Suprapubic skin (tissue), 4 donors: ENCODE data around the gene NRG3. TPM values are rescaled to one million over a fixed set of nuclear protein-coding genes. Genes with fewer than 3 reads are reported as not detected.
"Not testable (repeated sequence)": the region's sequence is repeated elsewhere in the genome, so short reads cannot be mapped to it uniquely, and the experiment has no call there.

Source experiments
- DNase-seq, 2 donors: peaks; one replicate each; pipeline ENCODE4 v3.0.0-alpha.2; 2019; ENCODE audit warnings: low spot score in 2 of 2
- H3K27ac ChIP-seq: fragments of 200-600 bp; sonication (generic); one replicate; pipeline ENCODE4 v1.5.1; 2019
- H3K27me3 ChIP-seq: fragments of 200-600 bp; sonication (generic); one replicate; pipeline ENCODE4 v1.5.1; 2019
- H3K36me3 ChIP-seq: fragments of 200-600 bp; sonication (generic); one replicate; pipeline ENCODE4 v1.5.1; 2019
- H3K4me1 ChIP-seq: fragments of 200-600 bp; sonication (generic); one replicate; pipeline ENCODE4 v1.5.1; 2019
- H3K4me3 ChIP-seq: fragments of 200-600 bp; sonication (generic); one replicate; pipeline ENCODE4 v1.5.1; 2019; ENCODE audit warnings: mild to moderate bottlenecking
- H3K9me3 ChIP-seq: fragments of 200-600 bp; sonication (generic); one replicate; pipeline ENCODE4 v1.5.1; 2019
- EP300 ChIP-seq: sonication (generic); formaldehyde crosslinking; IDR thresholded peaks from one replicate; pipeline ENCODE4 v1.6.1; 2017; ENCODE audit warnings: antibody characterized with exemption
- POLR2A ChIP-seq, 2 donors: fragments of 450-650 bp; IDR thresholded peaks; one replicate each; pipeline ENCODE4 v1.6.1; 2017; ENCODE audit warnings: antibody characterized with exemption in 2 of 2, mild to moderate bottlenecking in 2 of 2, moderate library complexity in 2 of 2
- POLR2AphosphoS5 ChIP-seq, 3 donors: sonication (generic); formaldehyde crosslinking; IDR thresholded peaks; one replicate each; pipeline ENCODE4 v1.6.1; 2017; ENCODE audit warnings: antibody characterized with exemption in 3 of 3
- WGBS: methylation state at CpG from one replicate; pipeline ENCODE4 v1.1.5; 2018; 5-methylcytosine and 5-hydroxymethylcytosine counted together
- total RNA-seq, 4 donors: library from RNA; depleted of rRNA; stranded (reverse); fragments of >200 nt; gene quantifications; one replicate each; pipeline ENCODE4 v1.1.0, GENCODE V29; 2016
- TF ChIP-seq, protein P1 (sequence below), 2 donors: fragments of 200-600 bp in 1 of 2; fragments of 450-650 bp in 1 of 2; sonication (generic) in 1 of 2; IDR thresholded peaks; one replicate each; pipeline ENCODE4 v1.5.1; 2016 to 2019; ENCODE audit warnings: antibody characterized with exemption in 2 of 2, mild to moderate bottlenecking in 1 of 2, moderate library complexity in 1 of 2

Gene NRG3
- total RNA-seq, 4 donors from 2014 or later: 0.65 to 3.5 (median 1.3) TPM

DNA sequence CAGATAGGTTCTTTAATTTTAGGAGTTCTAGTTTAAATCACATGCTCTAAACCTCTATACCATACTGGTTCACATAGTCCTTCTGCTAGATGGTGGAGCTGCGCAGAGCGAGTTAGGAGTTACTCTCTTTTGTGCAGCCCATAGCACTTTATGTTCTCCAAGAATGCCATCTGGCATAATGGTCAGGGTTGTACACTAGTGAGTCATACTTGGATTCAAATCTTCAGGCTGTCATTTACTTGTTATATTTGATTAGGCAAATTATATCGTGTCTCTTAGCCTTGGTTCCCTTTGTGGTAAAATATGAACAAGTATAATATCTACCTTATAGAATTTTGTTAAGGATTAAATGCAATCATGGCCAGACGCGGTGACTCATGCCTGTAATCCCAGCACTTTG is 1078.3 kb downstream of the NRG3 start:
- TF ChIP-seq POLR2AphosphoS5 (IDR thresholded peaks at IDR 0.05) (no peak), EP300 (no peak), POLR2A (IDR thresholded peaks at IDR 0.05) (no peak)
- TF ChIP-seq, protein P1, sequence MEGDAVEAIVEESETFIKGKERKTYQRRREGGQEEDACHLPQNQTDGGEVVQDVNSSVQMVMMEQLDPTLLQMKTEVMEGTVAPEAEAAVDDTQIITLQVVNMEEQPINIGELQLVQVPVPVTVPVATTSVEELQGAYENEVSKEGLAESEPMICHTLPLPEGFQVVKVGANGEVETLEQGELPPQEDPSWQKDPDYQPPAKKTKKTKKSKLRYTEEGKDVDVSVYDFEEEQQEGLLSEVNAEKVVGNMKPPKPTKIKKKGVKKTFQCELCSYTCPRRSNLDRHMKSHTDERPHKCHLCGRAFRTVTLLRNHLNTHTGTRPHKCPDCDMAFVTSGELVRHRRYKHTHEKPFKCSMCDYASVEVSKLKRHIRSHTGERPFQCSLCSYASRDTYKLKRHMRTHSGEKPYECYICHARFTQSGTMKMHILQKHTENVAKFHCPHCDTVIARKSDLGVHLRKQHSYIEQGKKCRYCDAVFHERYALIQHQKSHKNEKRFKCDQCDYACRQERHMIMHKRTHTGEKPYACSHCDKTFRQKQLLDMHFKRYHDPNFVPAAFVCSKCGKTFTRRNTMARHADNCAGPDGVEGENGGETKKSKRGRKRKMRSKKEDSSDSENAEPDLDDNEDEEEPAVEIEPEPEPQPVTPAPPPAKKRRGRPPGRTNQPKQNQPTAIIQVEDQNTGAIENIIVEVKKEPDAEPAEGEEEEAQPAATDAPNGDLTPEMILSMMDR (IDR thresholded peaks at IDR 0.05): no peak
- Histone ChIP-seq H3K27ac (no peak overlapping the region), H3K4me1 (no peaks in the 10 kb centered on the region), H3K27me3 (no peaks in the 10 kb centered on the region), H3K9me3 (no peaks in the 10 kb centered on the region), H3K4me3 (no peak overlapping the region), H3K36me3 (no peaks in the 10 kb centered on the region)
- DNase-seq: no peak
- WGBS: 85% methylated on average over 5 of the region's 5 CpGs

DNA sequence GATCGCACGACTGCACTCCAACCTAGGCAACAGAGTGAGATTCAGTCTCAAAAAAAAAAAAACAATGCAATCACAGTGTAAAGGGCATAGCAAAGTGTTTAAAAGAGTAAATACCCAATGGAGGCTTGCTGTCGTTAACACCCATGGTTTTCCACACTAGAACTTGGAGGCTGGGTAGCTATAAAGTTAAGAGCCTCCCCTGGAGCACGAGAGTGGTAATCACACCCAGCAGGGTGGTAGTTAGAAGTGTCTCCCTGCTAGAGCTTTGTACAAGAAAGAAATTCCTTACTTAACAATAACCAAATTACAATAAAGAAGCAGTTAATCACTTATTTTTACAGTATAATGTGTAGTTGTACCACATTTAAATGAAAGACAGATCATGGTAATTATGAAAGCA is 1078.9 kb downstream of the NRG3 start:
- Histone ChIP-seq H3K4me3 (no peak overlapping the region), H3K27me3 (no peaks in the 10 kb centered on the region), H3K36me3 (no peaks in the 10 kb centered on the region), H3K9me3 (no peaks in the 10 kb centered on the region), H3K4me1 (no peaks in the 10 kb centered on the region), H3K27ac (no peak overlapping the region)
- no peak for DNase-seq
- WGBS: 76% methylated on average over 4 of the region's 4 CpGs
- TF ChIP-seq POLR2A (IDR thresholded peaks at IDR 0.05) (no peak), EP300 (no peak), POLR2AphosphoS5 (IDR thresholded peaks at IDR 0.05) (no peak)
- TF ChIP-seq, protein P1 (IDR thresholded peaks at IDR 0.05): no peak

- H3K27ac ChIP-seq, DNase-seq, H3K9me3 ChIP-seq, H3K27me3 ChIP-seq, H3K36me3 ChIP-seq, H3K4me3 ChIP-seq, H3K4me1 ChIP-seq: not testable (repeated sequence)
- WGBS: 75% methylated on average over 7 of the region's 7 CpGs
Observed at GRCh38 chr10:82960421-82961060, 1085.5 kb downstream of the NRG3 start.

DNA sequence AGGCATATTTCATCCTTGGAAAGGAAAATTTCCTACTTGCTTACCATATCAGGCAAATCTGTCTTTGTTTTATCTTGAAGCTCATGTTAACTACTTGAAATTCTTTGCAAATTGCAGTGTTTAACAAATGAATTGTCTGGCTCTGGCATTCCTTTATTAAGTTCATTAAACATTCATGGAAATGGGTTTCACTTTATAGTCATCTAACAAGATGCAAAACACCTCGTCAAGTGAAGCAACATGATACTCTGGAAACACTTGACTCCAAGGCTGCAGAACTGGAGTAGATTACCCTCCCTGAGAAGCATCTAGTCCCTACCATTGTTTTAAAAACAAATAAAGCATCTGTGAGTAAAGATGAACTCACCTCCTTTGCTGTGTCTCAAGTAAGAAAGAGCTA is 1086.9 kb downstream of the NRG3 start:
- WGBS: 65% methylated on average over 1 of the region's 1 CpG
- DNase-seq: no peak

GRCh38 chr10:82966130-82966529 is 1091.1 kb downstream of the NRG3 start:
- no peak overlapping the region for H3K4me3 ChIP-seq
- no peaks in the 10 kb centered on the region for H3K4me1 ChIP-seq
- DNase-seq: no peak
- H3K9me3 ChIP-seq: no peaks in the 10 kb centered on the region
- WGBS: 91% methylated on average over 2 of the region's 2 CpGs
- no peak overlapping the region for H3K27ac ChIP-seq
- H3K36me3 ChIP-seq: no peaks in the 10 kb centered on the region
- TF ChIP-seq, protein P1 (IDR thresholded peaks at IDR 0.05): no peak
- no peak for TF ChIP-seq POLR2A (IDR thresholded peaks at IDR 0.05)
- no peak for TF ChIP-seq POLR2AphosphoS5 (IDR thresholded peaks at IDR 0.05)
- TF ChIP-seq EP300: no peak
- no peaks in the 10 kb centered on the region for H3K27me3 ChIP-seq

More for the DNA sequence above, 1086.9 kb downstream of the NRG3 start:
- TF ChIP-seq POLR2AphosphoS5 (IDR thresholded peaks at IDR 0.05) (no peak), EP300 (no peak)
- Histone ChIP-seq H3K4me3 (no peak overlapping the region), H3K9me3 (no peaks in the 10 kb centered on the region), H3K27ac (no peak overlapping the region), H3K4me1 (no peaks in the 10 kb centered on the region), H3K27me3 (no peaks in the 10 kb centered on the region), H3K36me3 (no peaks in the 10 kb centered on the region)

DNA sequence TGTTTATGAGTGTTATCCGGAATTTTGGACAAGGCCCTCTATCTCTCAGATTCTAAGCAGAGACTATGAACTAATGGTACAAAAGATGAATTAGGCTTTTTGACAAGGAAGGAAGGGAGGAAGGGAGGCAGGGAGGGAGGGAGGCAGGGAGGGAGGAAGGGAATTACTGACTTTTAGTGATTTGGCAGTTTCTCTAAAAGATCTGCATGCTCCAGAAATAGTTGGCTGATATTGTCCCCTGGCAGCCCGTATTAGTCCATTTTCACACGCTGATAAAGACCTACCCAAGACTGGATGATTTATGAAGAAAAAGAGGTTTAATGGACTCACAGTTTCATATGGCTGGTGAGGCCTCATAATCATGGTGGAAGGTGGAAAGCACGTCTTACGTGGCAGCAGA is 1093.5 kb downstream of the NRG3 start:
- TF ChIP-seq POLR2A (IDR thresholded peaks at IDR 0.05) (no peak), EP300 (no peak), POLR2AphosphoS5 (IDR thresholded peaks at IDR 0.05) (no peak)
- TF ChIP-seq, protein P1 (IDR thresholded peaks at IDR 0.05): no peak
- Histone ChIP-seq H3K36me3 (no peaks in the 10 kb centered on the region), H3K27me3 (no peaks in the 10 kb centered on the region), H3K4me1 (no peaks in the 10 kb centered on the region), H3K27ac (no peak overlapping the region), H3K4me3 (no peak overlapping the region), H3K9me3 (no peaks in the 10 kb centered on the region)
- DNase-seq: no peak
- WGBS: 64% methylated on average over 5 of the region's 5 CpGs
